Mesendoderm (in vitro differentiated cells): ENCODE measurements around the gene TGM6.

Experiments
- DNase-seq: peaks from one replicate; pipeline ENCODE4 v3.0.0; 2013
- H2AK5ac ChIP-seq: 2 replicates; pipeline ENCODE4 v1.6.1; 2013; ENCODE audit warnings: low read length, inconsistent platforms
- H2BK120ac ChIP-seq: 2 replicates; pipeline ENCODE4 v1.6.1; 2013; ENCODE audit warnings: low read depth, mild to moderate bottlenecking, low read length, moderate library complexity, mixed read lengths
- H2BK15ac ChIP-seq: replicated peaks from 2 replicates; pipeline ENCODE4 v1.6.1; 2013; ENCODE audit warnings: low read depth, mild to moderate bottlenecking, moderate library complexity
- H2BK5ac ChIP-seq: 2 replicates; pipeline ENCODE4 v1.6.1; 2013; ENCODE audit warnings: low read length, inconsistent platforms
- H3K18ac ChIP-seq: 2 replicates; pipeline ENCODE4 v1.6.1; 2013; ENCODE audit warnings: mild to moderate bottlenecking, low read length, mixed read lengths
- H3K23ac ChIP-seq: one replicate; pipeline ENCODE4 v1.6.1; 2013; ENCODE audit warnings: low read length
- H3K27ac ChIP-seq: 2 replicates; pipeline ENCODE4 v1.5.1; 2013; ENCODE audit warnings: low read depth, mild to moderate bottlenecking, inconsistent platforms, low read length, moderate library complexity
- H3K27me3 ChIP-seq: 2 replicates; pipeline ENCODE4 v1.6.1; 2013; ENCODE audit warnings: low read length, control low read depth, mild to moderate bottlenecking, inconsistent platforms; ENCODE audit not compliant: insufficient read depth, poor library complexity
- H3K36me3 ChIP-seq: 2 replicates; pipeline ENCODE4 v1.6.1; 2013; ENCODE audit warnings: low read length, inconsistent platforms; ENCODE audit not compliant: control insufficient read depth, insufficient read depth
- H3K4ac ChIP-seq: one replicate; pipeline ENCODE4 v1.6.1; 2013; ENCODE audit warnings: low read depth, mild to moderate bottlenecking, low read length, moderate library complexity
- H3K4me1 ChIP-seq: 2 replicates; pipeline ENCODE4 v1.6.1; 2013; ENCODE audit warnings: low read depth, low read length, inconsistent platforms; ENCODE audit not compliant: control insufficient read depth
- H3K4me2 ChIP-seq: 2 replicates; pipeline ENCODE4 v1.6.1; 2013; ENCODE audit warnings: low read length
- H3K4me3 ChIP-seq: 2 replicates; pipeline ENCODE4 v1.5.1; 2013; ENCODE audit warnings: mild to moderate bottlenecking, low read length
- H3K56ac ChIP-seq: one replicate; pipeline ENCODE4 v1.6.1; 2013; ENCODE audit warnings: low read length
- H3K79me1 ChIP-seq: 2 replicates; pipeline ENCODE4 v1.6.1; 2013; ENCODE audit warnings: low read length, inconsistent platforms
- H3K79me2 ChIP-seq: 2 replicates; pipeline ENCODE4 v1.6.1; 2013; ENCODE audit warnings: mild to moderate bottlenecking, low read length; ENCODE audit not compliant: control insufficient read depth, insufficient read depth
- H3K9ac ChIP-seq: 2 replicates; pipeline ENCODE4 v1.6.1; 2013; ENCODE audit warnings: low read length, inconsistent platforms
- H4K5ac ChIP-seq: one replicate; pipeline ENCODE4 v1.6.1; 2013; ENCODE audit warnings: low read length
- H4K8ac ChIP-seq: one replicate; pipeline ENCODE4 v1.6.1; 2013; ENCODE audit warnings: low read depth, mild to moderate bottlenecking, control low read depth, low read length, moderate library complexity
- WGBS: extraction: QIAGEN DNeasy Blood & Tissue Kit; methylation state at CpG from one replicate; pipeline ENCODE4 v1.1.7; 2013; ENCODE audit warnings: low lambda C conversion rate, missing lambda C conversion rate; ENCODE audit not compliant: insufficient coverage; ENCODE audit errors: extremely low coverage; 5-methylcytosine and 5-hydroxymethylcytosine counted together

TGM6 gene

DNA sequence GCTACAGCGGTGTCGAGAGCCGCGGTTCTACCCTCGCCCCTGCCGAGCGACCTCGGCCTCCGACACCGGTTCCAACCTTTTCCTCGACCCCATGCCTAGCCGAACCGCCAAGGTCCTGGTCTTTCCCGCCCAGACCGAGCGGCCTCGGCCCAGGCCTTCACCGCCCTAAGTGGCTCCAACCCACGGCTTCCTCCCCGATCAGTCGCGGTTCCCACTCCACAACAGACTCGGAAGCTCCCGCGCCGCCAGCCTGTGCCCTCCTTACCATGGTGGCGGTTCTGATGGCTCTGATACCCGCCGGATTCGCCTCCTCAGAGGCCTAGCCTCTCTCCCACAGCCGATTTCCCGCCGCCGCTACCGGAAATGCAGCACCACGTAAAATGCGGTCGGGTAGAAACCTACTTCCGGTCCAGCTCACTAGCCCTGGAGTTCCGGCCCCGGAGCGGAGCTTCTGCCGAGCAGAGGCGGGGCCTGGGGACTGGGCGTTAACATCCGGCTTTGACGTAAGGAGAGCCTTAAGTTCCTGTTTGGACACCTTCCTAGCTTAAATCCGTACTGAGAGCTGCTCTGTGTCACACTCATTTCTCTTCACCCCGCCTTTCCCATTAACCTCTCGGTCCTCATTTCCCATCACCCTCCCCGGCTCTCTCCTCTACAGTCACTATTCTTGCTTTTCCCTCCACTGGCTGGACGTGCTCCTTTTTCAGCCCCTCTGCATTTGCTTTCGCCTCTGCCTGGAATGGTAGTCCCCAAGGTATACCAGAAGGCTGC is 89.9 kb downstream of the TGM6 start, which contains the start of gene SNRPB:
TSS of gene SNRPB (minus strand) at position 367 of the 771 bp plus-strand sequence. CDS start at position 268, 99 bp downstream.
- H3K9ac ChIP-seq: peak within 1 kb of the TSS; percentile 99
- peak within 1 kb of the TSS; percentile 57 for H3K4me2 ChIP-seq
- no peaks in the 10 kb centered on the region for H3K27me3 ChIP-seq
- H3K56ac ChIP-seq: peak within 1 kb of the TSS; percentile 97
- H3K79me2 ChIP-seq: peaks cover 45% of the 10 kb centered on the region
- peaks cover 7% of the 10 kb centered on the region for H3K36me3 ChIP-seq
- H2BK120ac ChIP-seq: no peak within 1 kb of the TSS
- peak within 1 kb of the TSS; percentile 67 for H2AK5ac ChIP-seq
- H3K4ac ChIP-seq: peak within 1 kb of the TSS; percentile 97
- H3K79me1 ChIP-seq: peaks cover 8% of the 10 kb centered on the region
- peak within 1 kb of the TSS; percentile 51 for H3K18ac ChIP-seq
- H3K4me3 ChIP-seq: peak within 1 kb of the TSS; percentile 97
- peak within 1 kb of the TSS; percentile 40 for H4K8ac ChIP-seq
- no CpG with 5 or more reads among the region's 53 CpGs for WGBS
- H3K23ac ChIP-seq: peak within 1 kb of the TSS; percentile 67
- H3K27ac ChIP-seq: peak within 1 kb of the TSS; percentile 82
- no peak within 1 kb of the TSS for H2BK15ac ChIP-seq
- H3K4me1 ChIP-seq: peaks cover 2% of the 10 kb centered on the region
- H4K5ac ChIP-seq: no peak within 1 kb of the TSS
- H2BK5ac ChIP-seq: peak within 1 kb of the TSS; percentile 90
- peak; percentile 99 for DNase-seq

DNA sequence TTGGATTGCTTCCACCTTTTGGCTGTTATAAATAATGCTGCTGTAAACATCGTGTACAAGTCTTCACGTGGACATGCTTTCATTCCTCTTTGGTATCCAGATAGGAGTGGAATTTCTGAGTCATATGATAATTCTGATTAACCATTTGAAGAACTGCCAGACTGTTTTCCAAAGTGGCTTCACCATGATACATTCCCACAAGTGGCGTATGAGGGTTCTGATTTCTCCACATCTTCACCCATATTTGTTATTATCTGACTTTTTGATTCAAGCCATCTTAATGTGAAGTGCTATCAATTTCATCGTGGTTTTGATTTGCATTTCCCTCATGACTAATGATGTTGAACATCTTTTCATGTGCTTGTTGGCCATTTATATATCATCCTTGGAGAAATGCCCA is 92.8 kb downstream of the TGM6 start:
- H3K4me1 ChIP-seq: peaks cover 2% of the 10 kb centered on the region
- no peak overlapping the region for H2BK120ac ChIP-seq
- H3K4ac ChIP-seq: no peak overlapping the region
- H3K27ac ChIP-seq: no peak overlapping the region
- H4K5ac ChIP-seq: no peak overlapping the region
- DNase-seq: no peak
- H3K27me3 ChIP-seq: no peaks in the 10 kb centered on the region
- no peak overlapping the region for H2BK15ac ChIP-seq
- no peak overlapping the region for H4K8ac ChIP-seq
- no peak overlapping the region for H3K18ac ChIP-seq
- H3K4me2 ChIP-seq: no peak overlapping the region
- WGBS: no CpG with 5 or more reads among the region's 4 CpGs
- H3K9ac ChIP-seq: no peak overlapping the region
- H3K56ac ChIP-seq: no peak overlapping the region
- H3K23ac ChIP-seq: no peak overlapping the region
- H2BK5ac ChIP-seq: no peak overlapping the region
- no peaks in the 10 kb centered on the region for H3K36me3 ChIP-seq
- peaks cover 20% of the 10 kb centered on the region for H3K79me2 ChIP-seq
- H2AK5ac ChIP-seq: no peak overlapping the region
- H3K4me3 ChIP-seq: no peak overlapping the region
- no peaks in the 10 kb centered on the region for H3K79me1 ChIP-seq

DNA sequence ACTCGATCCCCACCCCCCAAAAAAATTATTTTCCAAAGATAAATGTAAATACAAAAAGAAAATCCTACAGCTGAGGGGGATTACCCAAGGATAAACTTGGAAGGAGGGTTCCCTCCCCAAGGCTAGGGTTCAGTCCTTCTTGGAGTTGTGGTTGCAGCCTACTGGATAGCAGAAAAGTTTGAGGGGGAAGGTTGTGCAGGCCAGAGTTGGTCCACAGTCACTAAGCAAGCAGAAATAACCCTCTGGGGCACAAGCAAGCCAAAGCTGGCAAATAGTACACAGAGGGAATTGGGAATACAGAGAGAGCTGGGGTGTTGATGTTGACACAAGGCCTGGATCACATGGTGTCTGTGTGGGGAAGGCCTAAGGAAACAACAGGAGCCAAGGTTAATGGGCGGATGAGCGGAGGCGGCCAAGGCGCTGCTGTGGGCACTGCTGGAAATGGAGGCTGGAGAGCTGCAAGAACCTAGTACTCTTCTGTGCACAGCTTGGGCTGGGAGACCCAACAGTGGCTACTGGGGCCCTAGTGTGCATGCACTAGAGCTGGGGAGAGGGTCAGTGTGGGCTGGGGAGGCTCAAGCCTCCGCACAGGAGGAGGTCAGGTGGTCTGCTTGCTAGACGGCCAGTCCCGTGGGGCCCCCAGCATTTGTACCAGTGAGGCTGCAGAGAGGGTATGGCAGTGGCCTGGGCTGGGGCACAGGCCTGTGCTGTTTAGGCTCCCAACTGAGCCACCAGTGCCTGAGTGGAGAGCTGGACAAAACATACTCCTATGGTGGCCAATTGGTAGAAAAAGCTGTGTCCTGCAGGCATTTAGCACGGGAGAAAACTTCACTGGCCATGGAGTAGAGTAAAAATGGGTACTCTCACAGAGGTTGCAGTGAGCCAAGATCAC is 95.4 kb downstream of the TGM6 start:
- Histone ChIP-seq H3K18ac (no peak overlapping the region), H2AK5ac (no peak overlapping the region), H3K23ac (no peak overlapping the region), H4K5ac (no peak overlapping the region), H2BK5ac (no peak overlapping the region), H3K27ac (no peak overlapping the region), H3K9ac (no peak overlapping the region), H4K8ac (no peak overlapping the region), H3K4me2 (no peak overlapping the region), H2BK120ac (no peak overlapping the region), H3K4me3 (no peak overlapping the region), H3K79me2 (no peaks in the 10 kb centered on the region), H2BK15ac (no peak overlapping the region), H3K79me1 (no peaks in the 10 kb centered on the region), H3K56ac (no peak overlapping the region), H3K4ac (no peak overlapping the region), H3K4me1 (no peaks in the 10 kb centered on the region), H3K27me3 (no peaks in the 10 kb centered on the region), H3K36me3 (no peaks in the 10 kb centered on the region)
- WGBS: no CpG with 5 or more reads among the region's 9 CpGs
- no peak for DNase-seq

DNA sequence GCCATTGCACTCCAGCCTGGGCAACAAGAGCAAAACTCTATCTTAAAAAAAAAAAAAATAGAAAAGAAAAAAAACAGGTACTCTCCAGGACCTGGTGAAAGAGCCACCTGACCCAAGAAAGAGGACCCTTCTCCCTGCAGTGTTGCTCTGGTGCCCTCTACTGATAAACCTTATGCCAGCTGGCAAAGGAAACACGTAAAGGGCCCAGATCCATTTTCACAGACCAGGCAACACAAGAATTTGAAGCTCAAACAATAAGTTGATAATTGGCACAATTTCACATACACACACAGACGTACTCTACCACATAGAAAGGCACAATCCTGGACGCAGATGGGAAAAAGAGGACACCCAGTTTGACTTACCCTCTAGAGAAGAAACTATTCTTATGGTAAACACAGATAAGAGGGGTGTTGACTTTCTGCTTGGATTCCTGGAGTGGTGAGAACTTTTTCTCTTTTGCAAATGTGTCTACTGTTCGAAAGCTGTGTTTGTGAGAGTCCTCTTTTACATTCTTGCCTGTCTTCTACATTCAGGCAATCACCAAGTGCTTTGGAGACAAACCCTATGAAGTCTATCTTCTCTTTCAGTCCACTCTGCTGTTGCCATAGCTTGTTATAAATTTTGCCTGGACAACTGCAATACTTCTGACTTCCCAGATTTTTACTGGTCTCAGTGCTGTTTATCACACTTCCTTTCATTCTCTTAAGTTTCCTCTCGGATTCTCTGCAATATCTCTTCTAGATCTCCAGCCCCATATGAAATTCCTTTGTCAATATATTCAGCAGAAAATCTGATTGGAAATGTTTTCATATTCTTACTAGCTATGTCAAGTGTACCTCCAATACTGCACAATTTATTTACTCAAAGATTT is 96.3 kb downstream of the TGM6 start:
- no peaks in the 10 kb centered on the region for H3K79me2 ChIP-seq
- no peak overlapping the region for H2BK15ac ChIP-seq
- no peak overlapping the region for H2BK5ac ChIP-seq
- H2AK5ac ChIP-seq: no peak overlapping the region
- H3K56ac ChIP-seq: no peak overlapping the region
- H3K79me1 ChIP-seq: no peaks in the 10 kb centered on the region
- no peak overlapping the region for H3K4ac ChIP-seq
- H3K36me3 ChIP-seq: no peaks in the 10 kb centered on the region
- no peak overlapping the region for H3K27ac ChIP-seq
- H3K23ac ChIP-seq: no peak overlapping the region
- H3K18ac ChIP-seq: no peak overlapping the region
- H3K4me1 ChIP-seq: no peaks in the 10 kb centered on the region
- no peaks in the 10 kb centered on the region for H3K27me3 ChIP-seq
- H4K5ac ChIP-seq: no peak overlapping the region
- no peak overlapping the region for H3K4me3 ChIP-seq
- no peak overlapping the region for H3K4me2 ChIP-seq
- DNase-seq: no peak
- H4K8ac ChIP-seq: no peak overlapping the region
- H2BK120ac ChIP-seq: no peak overlapping the region
- WGBS: no CpG with 5 or more reads among the region's 5 CpGs
- H3K9ac ChIP-seq: no peak overlapping the region

DNA sequence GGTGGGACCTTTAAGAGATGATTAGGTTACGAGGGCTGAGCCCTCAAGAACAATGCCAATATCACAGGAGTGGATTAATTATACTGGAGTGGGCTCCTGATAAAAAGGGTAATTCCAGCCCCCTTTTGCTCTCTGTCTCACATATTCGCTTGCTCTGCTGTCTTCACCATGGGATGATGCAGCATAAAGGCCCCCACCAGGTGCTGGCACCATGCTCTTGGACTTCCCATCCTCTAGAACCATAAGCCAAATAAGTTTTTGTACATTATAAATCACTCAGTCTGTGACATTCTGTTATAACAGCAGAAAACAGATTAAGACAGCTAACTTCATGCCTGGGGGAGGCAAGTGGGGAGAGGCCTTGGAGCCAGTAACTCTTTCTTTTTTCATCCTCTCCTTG is 99.7 kb downstream of the TGM6 start:
- H3K4me2 ChIP-seq: no peak overlapping the region
- H3K4me1 ChIP-seq: no peaks in the 10 kb centered on the region
- H2BK15ac ChIP-seq: no peak overlapping the region
- no peak overlapping the region for H2BK5ac ChIP-seq
- H3K79me2 ChIP-seq: no peaks in the 10 kb centered on the region
- H4K5ac ChIP-seq: no peak overlapping the region
- no peak overlapping the region for H3K27ac ChIP-seq
- H3K9ac ChIP-seq: no peak overlapping the region
- no peak overlapping the region for H3K18ac ChIP-seq
- H3K56ac ChIP-seq: no peak overlapping the region
- no peak overlapping the region for H2AK5ac ChIP-seq
- no peaks in the 10 kb centered on the region for H3K36me3 ChIP-seq
- H3K27me3 ChIP-seq: no peaks in the 10 kb centered on the region
- H3K23ac ChIP-seq: no peak overlapping the region
- H2BK120ac ChIP-seq: no peak overlapping the region
- no peak overlapping the region for H3K4ac ChIP-seq
- WGBS: no CpG with 5 or more reads among the region's 2 CpGs
- H3K79me1 ChIP-seq: no peaks in the 10 kb centered on the region
- no peak overlapping the region for H4K8ac ChIP-seq
- no peak for DNase-seq
- no peak overlapping the region for H3K4me3 ChIP-seq
